A204.1 (cell line): Measurements from ENCODE around the gene ZC3H12D.
"Not testable (repeated sequence)": the region's sequence is repeated elsewhere in the genome, so short reads cannot be mapped to it uniquely, and the experiment has no call there.

Experiments used
- FAIRE-seq: peaks from 2 replicates; lab custom pipeline; 2012; peaks lifted over from hg19 to GRCh38; lab: Jason Lieb, UNC

Gene ZC3H12D

GRCh38 chr6:149483849-149484655 is 762 bp downstream of the ZC3H12D start:
- no peak for FAIRE-seq

- no peak for FAIRE-seq
Measured at GRCh38 chr6:149483334-149483725, 1.5 kb downstream of the ZC3H12D start.

DNA sequence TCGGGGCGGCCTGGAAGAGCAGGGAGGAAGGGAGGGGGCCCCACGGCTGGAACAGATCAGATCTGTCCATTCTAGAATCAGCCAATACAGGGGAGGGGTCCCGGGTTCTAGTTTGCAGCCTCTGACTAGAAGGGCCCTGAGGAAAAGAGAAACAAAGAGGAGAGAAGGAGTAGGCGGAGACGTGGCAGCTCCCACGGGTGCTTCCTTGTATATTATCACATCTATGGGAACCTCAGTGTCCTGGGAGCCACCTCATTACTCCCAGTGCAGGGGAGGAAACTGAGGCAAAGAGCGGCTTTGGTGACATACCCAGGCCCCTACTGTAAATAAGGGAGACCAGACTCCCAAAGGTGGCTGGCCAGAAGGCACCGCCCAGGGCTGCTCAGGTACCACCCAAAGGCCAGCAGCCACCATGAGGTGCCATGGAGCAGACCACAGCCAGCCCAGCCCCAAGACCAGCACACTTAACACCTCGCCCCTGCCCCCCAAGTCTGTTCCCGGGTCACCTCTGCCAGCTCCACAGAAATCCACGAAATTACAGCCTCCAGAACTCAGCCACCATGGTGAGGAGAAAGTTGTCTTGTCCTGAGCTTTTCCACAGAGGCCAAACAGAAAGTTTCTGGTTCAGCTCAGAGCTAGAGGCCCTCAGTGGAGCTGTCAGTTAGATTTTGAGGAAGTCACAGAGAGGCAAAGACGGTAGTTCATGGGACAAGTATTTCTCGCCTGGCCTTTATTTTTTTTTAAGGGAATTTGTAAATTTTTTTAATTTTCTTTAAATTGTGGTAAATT is 2.1 kb downstream of the ZC3H12D start:
- FAIRE-seq: no peak

DNA sequence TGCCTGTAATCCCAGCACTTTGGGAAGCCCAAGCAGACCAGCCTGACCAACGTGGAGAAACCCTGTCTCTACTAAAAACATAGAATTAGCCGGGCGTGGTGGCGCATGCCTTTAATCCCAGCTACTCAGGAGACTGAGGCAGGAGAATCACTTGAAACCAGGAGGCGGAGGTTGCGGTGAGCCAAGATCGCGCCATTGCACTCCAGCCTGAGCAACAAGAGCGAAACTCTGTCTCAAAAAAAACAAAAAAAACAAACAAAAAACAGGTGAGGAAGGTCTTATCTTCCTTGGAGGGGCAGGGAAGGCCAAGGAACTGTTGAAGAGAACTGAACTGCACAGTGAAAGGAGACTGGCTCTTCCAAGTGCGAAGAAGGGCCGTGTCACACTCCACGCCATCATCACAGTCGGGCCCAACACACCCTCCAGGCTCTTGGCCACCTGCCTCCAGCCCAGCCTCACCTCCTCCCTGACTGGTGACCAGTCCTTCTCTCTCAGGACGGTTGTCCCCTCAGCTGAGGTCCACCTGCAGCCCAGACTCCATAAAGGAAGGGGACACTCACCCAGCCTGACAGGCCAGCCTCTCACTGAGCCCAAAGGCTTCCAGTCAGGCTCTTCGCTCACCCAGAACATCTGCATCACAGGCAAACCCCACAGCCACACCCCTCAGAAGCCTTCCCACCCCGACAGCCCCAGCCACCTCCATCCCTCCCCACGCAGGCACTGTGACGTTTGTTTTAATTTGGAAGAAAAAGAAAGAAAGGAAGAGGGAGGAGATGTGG is 4.1 kb downstream of the ZC3H12D start:
- FAIRE-seq: no peak

DNA sequence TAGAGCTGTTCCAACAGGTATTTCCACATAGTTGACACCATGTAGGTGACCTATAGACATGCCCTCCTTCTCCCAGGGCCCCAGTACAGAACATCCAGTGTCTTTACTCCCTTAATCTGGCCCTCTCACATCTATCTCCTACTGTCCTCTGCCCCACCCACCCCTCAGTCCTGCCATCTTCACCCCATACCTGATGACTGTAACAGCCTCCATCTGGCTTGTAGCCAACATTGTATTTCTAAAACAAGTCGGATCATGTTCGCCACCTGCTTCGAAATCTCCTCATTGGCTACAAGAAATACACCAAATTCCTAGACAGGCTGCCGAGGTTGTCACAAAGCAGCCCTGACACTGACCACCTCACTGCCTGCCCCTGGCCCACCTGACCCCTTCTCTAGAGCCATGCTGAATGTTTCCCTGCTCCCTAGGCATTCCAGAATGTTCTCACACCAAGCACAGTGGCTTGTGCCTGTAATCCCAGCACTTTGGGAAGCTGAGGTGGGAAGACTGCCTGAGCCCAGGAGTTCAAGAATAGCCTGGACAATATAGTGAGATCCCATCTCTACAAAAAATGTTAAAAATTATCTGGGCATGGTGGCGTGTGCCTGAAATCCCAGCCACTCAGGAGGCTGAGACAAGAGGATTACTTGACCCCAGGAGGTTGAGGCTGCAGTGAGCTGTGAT is 6.0 kb downstream of the ZC3H12D start:
- FAIRE-seq: no peak

DNA sequence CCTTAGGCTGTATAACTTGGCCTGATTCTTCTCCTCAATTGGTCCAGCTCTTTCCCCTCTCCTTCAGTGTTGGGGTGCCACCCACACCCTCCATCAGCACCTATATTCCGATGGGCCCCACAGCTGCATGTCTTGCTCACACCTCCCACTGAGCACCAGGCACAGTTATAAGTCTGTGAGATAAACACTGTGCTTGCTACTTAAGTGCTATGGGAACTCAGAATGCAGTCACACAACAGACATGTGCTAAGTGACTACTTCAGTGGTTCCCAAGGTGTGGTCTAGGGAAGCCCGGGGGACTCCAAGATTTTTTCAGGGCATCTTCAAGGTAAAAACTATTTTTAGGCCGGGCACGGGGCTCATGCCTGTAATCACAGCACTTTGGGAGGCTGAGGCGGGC is 7.3 kb downstream of the ZC3H12D start:
- no peak for FAIRE-seq

DNA sequence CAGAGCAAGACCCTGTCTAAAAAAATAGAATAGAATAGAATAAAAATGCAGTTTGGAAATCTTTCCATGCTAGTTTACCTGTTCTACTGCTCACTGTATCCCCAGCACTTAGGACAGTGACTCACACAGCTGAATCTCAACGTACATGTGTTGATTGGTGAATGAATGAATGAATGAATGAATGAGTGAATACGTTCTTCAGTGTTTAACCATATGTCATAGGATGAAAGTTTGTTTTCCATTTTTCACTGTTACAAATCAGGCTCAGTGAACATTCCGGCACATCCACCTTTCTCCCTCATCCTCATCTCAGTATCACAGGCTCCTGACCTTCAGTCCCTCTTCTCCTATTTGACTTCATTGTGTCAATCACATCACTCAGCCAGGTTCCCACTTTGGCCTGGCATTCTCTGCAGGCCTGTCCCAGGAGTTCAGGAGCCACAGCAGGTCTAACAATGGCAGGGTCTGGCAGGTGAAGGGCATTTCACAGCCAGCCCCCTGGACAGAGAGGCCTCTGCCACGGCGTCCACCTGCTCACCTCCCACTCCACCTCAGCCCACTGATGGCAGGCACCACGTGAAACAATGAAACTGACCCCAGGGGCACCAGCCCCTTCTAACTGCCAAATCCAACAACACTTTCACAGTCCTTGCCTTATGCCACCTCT is 7.9 kb downstream of the ZC3H12D start:
- FAIRE-seq: no peak

DNA sequence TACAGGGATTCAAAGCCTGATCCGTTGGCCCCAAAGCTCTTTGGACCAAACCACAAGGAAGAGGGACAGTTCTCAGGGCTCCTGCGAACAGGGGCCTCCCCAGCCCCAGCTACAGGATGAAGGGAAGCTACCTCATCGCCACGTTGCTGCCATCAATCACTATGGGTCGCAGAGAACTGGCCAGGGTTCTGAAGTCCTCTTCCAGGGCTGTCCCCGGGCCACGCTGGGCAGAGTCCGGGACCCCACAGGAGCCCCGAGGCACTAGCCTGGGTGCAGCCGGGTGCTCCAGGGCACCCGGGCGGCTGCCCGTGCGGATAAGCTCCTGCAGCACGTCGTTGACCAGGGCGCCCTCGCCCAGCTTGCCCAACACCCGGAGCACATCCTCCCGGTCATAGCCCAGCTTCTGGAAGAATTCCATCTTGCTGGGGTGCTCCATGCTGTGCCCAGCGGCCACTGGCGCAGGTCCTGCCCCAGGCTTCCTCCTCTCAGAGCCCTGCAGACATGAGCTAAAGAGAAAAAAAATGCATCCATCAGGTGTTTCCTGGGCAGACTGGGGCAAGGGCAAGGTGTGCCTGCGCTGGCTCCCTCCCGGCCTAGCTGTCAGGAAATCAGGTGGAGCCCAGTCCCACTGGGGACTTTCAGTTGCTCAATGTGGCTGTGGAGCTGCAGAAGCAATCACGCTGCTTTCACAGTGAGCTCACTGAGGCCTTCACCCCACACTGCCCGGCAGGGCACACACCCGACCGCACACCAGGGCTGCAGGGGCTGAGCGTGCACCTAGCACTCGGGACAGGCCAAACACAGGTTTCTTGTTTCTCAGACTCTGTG is 10.5 kb downstream of the ZC3H12D start:
- FAIRE-seq: no peak

- FAIRE-seq: no peak
Measured at GRCh38 chr6:149473080-149474052, 11.4 kb downstream of the ZC3H12D start.

DNA sequence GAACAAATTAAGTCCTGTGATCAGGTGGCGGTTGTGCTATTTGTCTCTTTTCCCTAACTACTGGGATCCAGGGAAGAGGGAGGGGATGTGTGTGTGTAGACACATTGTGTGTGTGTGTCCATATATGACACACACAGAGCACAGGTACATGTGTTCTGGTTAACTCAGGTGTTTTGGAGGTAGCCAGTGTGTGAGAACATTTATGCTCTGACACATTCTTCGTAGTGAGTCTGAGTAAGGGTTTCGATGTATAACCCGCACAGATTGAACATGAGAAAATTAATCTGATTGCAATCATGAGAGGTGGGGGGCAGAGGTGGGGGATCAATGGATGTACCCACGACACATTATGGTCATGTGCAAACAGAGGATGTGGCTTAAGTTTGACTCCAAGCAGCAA is 12.6 kb downstream of the ZC3H12D start:
- FAIRE-seq: no peak

- no peak for FAIRE-seq
Measured at GRCh38 chr6:149471801-149472200, 13.0 kb downstream of the ZC3H12D start.

DNA sequence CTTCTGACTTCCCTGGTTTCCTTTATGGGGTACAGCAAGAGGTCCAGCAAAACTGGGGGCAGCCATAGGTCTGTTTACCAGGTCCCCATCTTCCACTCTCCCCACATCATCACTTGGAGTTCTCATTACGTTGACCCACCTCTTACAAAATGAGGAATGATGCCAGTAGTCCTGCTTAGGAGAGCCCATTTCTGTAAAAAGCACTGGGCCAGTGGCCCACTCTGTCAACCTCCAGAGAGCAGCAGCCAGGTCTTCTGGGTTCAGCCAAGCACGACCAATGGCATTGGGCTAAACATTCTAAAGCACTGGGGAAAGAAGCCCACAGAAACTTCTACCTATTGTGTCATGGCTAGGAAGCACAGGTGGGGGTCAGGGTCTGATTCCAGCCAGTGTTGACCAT is 13.9 kb downstream of the ZC3H12D start:
- no peak for FAIRE-seq

DNA sequence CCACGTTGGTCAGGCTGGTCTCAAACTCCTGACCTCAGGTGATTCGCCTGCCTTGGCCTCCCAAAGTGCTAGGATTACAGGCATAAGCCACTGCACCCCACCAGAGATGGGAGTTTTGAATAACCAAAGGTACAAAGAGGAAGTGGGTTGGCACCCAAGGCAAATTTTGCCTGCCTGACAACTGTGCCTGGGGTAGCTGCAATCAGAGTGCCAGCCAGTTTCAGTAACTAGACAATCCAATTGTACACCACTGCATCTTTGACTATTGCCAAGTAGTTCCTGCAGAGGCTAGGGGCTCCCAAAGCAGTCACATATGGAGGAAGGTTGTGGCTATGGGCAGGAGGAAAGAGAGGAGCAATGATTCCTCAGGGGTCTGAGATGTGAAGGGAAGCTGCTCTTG is 16.6 kb downstream of the ZC3H12D start:
- no peak for FAIRE-seq

DNA sequence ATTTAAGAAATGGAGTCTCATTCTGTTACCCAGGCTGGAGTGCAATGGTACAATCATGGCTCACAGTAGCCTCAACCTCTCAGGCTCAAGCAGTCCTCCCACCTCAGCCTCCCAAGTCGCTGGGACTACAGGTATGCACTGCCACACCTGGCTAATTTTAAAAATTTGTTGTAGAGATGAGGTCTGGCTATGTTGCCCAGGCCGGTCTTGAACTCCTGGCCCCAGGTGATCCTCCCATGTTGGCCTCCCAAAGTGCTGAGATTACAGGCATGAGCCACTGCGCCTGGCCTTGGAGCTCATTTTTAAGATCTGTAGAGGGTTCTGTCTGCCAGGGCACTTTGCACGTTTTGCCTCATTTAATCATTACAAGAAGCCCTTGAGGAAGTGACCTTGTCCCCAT is 17.5 kb downstream of the ZC3H12D start:
- no peak for FAIRE-seq

- FAIRE-seq: no peak
Measured at GRCh38 chr6:149464411-149464810, 20.4 kb downstream of the ZC3H12D start.

GRCh38 chr6:149463781-149464180 is 21.0 kb downstream of the ZC3H12D start:
- FAIRE-seq: no peak

DNA sequence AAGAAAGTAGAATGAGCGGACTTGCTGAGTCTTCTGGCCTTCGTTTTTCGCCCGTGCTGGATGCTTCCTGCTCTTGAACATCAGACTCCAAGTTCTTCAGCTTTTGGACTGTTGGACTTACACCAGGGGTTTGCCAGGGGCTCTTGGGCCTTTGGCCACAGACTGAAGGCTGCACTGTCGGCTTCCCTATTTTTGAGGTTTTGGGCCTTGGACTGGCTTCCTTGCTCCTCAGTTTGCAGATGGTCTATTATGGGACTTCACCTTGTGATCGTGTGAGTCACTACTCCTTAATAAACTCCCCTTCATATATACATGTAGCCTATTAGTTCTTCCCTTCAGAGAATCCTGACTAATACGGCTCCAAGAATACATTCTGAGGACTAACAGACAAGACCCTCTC is 22.1 kb downstream of the ZC3H12D start:
- not testable (repeated sequence) for FAIRE-seq

GRCh38 chr6:149461670-149462069 is 23.1 kb downstream of the ZC3H12D start:
- no peak for FAIRE-seq

GRCh38 chr6:149460249-149460648 is 24.6 kb downstream of the ZC3H12D start:
- not testable (repeated sequence) for FAIRE-seq

DNA sequence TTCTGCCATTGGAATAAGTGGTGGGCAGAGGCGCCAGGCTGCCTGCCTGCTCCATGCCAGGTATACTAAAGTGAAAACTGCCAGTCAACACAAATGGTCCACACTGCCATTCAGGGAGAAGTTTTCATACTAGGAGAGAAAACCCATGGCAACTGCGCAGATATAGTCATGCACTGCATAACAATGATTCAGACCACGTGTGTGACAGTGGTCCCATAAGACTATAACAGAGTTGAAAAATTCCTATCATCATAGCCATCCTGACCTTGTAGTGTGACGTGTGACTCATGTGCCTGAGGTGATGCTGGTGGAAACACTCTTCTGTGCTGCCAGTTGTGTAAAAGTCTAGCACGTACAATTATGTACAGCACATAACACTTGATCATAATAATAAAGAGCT is 25.1 kb downstream of the ZC3H12D start:
- no peak for FAIRE-seq
